Spinal cord (tissue), 10 donors: ENCODE results near the gene ARHGAP20. TPM values are rescaled to one million over a fixed set of nuclear protein-coding genes. Genes with fewer than 3 reads are reported as not detected.
A peak's percentile ranks its signal among the peaks of the same experiment; 100 is the strongest.

ENCODE experiments used
- DNase-seq, 6 donors: peaks; one replicate each; pipeline versions ENCODE4 v3.0.0 to v3.0.0-alpha.2; 2013 to 2015; ENCODE audit warnings: low spot score in 6 of 6, low read depth in 4 of 6
- H3K27ac ChIP-seq: one replicate; pipeline ENCODE4 v1.5.1; 2013; ENCODE audit warnings: low read depth, low read length, control low read depth
- H3K27me3 ChIP-seq: one replicate; pipeline ENCODE4 v1.6.1; 2013; ENCODE audit warnings: low read length; ENCODE audit not compliant: control insufficient read depth, insufficient read depth
- H3K36me3 ChIP-seq: one replicate; pipeline ENCODE4 v1.6.1; 2013; ENCODE audit warnings: low read length; ENCODE audit not compliant: control insufficient read depth, insufficient read depth
- H3K4me1 ChIP-seq: one replicate; pipeline ENCODE4 v1.6.1; 2013; ENCODE audit warnings: low read length; ENCODE audit not compliant: control insufficient read depth, insufficient read depth
- H3K4me3 ChIP-seq: one replicate; pipeline ENCODE4 v1.5.1; 2013; ENCODE audit warnings: low read depth, low read length, control low read depth
- H3K9me3 ChIP-seq: one replicate; pipeline ENCODE4 v1.6.1; 2013; ENCODE audit warnings: low read length; ENCODE audit not compliant: control insufficient read depth, insufficient read depth
- WGBS: methylation state at CpG from one replicate; pipeline ENCODE4 v1.1.5; 2013; ENCODE audit warnings: missing lambda C conversion rate; ENCODE audit not compliant: insufficient coverage; 5-methylcytosine and 5-hydroxymethylcytosine counted together
- polyA plus RNA-seq, 2 donors: library from polyadenylated mRNA; unstranded; fragments of 120-200 nt; gene quantifications; one replicate each; pipeline ENCODE4 v1.2.1, GENCODE V29; 2013; ENCODE audit not compliant: insufficient read length in 2 of 2
- total RNA-seq, 2 donors: library from RNA; depleted of rRNA in 1 of 2; stranded (reverse); fragments of 120-200 nt in 1 of 2; fragments of >200 nt in 1 of 2; gene quantifications; one replicate each; pipeline versions ENCODE4 v1.2.3 to v1.2.4, GENCODE V29; 2013 to 2014
- donor health status: healthy.

Gene ARHGAP20
- total and polyA plus RNA-seq, 4 donors = 15.6 to 28.5 (median 17.7) TPM

DNA sequence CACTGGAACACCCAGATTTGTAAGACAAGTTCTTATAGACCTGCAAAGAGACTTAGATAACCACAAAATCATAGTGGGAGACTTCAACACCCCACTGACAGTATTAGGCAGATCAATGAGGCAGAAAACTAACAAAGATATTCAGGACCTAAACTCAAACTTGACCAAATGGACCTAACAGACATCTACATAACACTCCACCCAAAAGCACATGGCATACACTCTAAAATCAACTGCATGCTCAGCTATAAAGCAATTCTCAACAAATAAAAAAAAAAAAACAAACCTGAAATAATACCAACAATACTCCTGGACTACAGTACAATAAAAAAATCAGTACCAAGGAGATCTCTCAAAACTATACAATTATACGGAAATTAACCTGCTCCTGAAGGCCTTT lies 167.5 kb downstream of the ARHGAP20 start:
- WGBS = no CpG with 5 or more reads among the region's 1 CpG

GRCh38 chr11:110538154-110538553 lies 174.1 kb downstream of the ARHGAP20 start:
- Histone ChIP-seq H3K27me3 (no peaks in the 10 kb centered on the region), H3K9me3 (no peaks in the 10 kb centered on the region), H3K4me1 (no peaks in the 10 kb centered on the region), H3K36me3 (no peaks in the 10 kb centered on the region), H3K4me3 (no peak overlapping the region), H3K27ac (no peak overlapping the region)
- no peak for DNase-seq

More for the DNA sequence above, 167.5 kb downstream of the ARHGAP20 start:
- no peaks in the 10 kb centered on the region for H3K4me1 ChIP-seq
- H3K27me3 ChIP-seq = no peaks in the 10 kb centered on the region
- H3K27ac ChIP-seq = no peak overlapping the region
- no peaks in the 10 kb centered on the region for H3K9me3 ChIP-seq
- H3K4me3 ChIP-seq = no peak overlapping the region
- DNase-seq = no peak
- no peaks in the 10 kb centered on the region for H3K36me3 ChIP-seq

GRCh38 chr11:110530900-110531741 lies 181.1 kb downstream of the ARHGAP20 start:
- Histone ChIP-seq H3K27ac (no peak overlapping the region), H3K4me3 (no peak overlapping the region), H3K4me1 (no peaks in the 10 kb centered on the region), H3K9me3 (no peaks in the 10 kb centered on the region), H3K36me3 (no peaks in the 10 kb centered on the region), H3K27me3 (no peaks in the 10 kb centered on the region)
- DNase-seq = peak in 1 of 6 donors; percentile 42
- WGBS = 90% methylated on average over 2 of the region's 6 CpGs

DNA sequence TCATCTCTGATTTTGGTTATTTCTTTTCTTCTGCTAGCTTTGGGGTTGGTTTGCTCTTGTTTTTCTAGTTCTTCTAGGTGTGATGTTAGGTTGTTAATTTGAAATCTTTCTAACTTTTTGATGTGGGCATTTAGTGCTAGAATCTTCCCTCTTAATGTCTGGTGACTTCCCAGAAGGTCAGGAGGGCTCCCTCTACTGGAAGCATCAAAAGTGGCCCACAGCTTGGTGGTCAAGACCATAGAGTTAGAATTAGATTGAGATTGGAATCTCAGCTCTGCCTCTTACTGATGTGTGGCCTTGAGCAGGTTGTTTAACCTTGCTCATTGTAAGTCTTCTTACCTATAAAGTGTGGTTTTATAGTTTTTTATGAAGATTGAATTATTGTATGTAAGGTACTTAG lies 183.2 kb downstream of the ARHGAP20 start:
- H3K4me3 ChIP-seq = no peak overlapping the region
- peaks cover 10% of the 10 kb centered on the region for H3K4me1 ChIP-seq
- H3K36me3 ChIP-seq = no peaks in the 10 kb centered on the region
- H3K9me3 ChIP-seq = no peaks in the 10 kb centered on the region
- no peak for DNase-seq
- H3K27me3 ChIP-seq = no peaks in the 10 kb centered on the region
- no peak overlapping the region for H3K27ac ChIP-seq

DNA sequence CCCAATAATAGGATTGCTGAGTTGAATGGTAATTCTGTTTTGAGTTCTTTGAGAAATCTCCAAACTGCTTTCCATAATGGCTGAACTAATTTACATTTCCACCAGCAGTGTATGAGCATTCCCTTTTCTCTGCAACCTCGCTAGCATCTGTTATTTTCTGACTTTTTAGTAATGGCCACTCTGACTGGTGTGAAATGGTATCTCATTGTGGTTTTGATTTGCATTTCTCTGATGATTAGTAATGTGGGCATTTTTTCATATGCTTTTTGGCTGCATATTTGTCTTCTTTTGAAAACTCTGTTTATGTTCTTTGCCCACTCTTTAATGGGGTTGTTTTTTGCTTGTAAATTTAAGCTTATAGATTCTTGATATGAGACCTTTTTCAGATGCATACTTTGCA lies 185.1 kb downstream of the ARHGAP20 start:
- H3K4me3 ChIP-seq = no peak overlapping the region
- peaks cover 10% of the 10 kb centered on the region for H3K4me1 ChIP-seq
- no peak overlapping the region for H3K27ac ChIP-seq
- WGBS = no CpG with 5 or more reads among the region's 1 CpG
- no peaks in the 10 kb centered on the region for H3K27me3 ChIP-seq
- H3K36me3 ChIP-seq = no peaks in the 10 kb centered on the region
- no peaks in the 10 kb centered on the region for H3K9me3 ChIP-seq
- no peak for DNase-seq
